Measurements from ENCODE around the gene SLC41A3.
"Not testable (repeated sequence)": the region's sequence is repeated elsewhere in the genome, so short reads cannot be mapped to it uniquely, and the experiment has no call there.

Gene SLC41A3

GRCh38 chr3:125967156-125967555, 116.8 kb downstream of the SLC41A3 start:
- TF ChIP-seq, protein P1, sequence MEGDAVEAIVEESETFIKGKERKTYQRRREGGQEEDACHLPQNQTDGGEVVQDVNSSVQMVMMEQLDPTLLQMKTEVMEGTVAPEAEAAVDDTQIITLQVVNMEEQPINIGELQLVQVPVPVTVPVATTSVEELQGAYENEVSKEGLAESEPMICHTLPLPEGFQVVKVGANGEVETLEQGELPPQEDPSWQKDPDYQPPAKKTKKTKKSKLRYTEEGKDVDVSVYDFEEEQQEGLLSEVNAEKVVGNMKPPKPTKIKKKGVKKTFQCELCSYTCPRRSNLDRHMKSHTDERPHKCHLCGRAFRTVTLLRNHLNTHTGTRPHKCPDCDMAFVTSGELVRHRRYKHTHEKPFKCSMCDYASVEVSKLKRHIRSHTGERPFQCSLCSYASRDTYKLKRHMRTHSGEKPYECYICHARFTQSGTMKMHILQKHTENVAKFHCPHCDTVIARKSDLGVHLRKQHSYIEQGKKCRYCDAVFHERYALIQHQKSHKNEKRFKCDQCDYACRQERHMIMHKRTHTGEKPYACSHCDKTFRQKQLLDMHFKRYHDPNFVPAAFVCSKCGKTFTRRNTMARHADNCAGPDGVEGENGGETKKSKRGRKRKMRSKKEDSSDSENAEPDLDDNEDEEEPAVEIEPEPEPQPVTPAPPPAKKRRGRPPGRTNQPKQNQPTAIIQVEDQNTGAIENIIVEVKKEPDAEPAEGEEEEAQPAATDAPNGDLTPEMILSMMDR (IDR thresholded peaks at IDR 0.05; ENCODE audit: borderline replicate concordance, insufficient read depth, low read depth, low read length), result no peak
- H3K4me3 ChIP-seq (ENCODE audit: low read depth, low read length), result no peak overlapping the region

GRCh38 chr3:125965505-125965904, 118.4 kb downstream of the SLC41A3 start:
- no peak overlapping the region for H3K4me3 ChIP-seq (ENCODE audit: low read depth, low read length)
- TF ChIP-seq, protein P1 (IDR thresholded peaks at IDR 0.05; ENCODE audit: borderline replicate concordance, insufficient read depth, low read depth, low read length), result no peak

GRCh38 chr3:125963834-125964233, 120.1 kb downstream of the SLC41A3 start:
- not testable (repeated sequence) for H3K4me3 ChIP-seq (ENCODE audit: low read depth, low read length)

DNA sequence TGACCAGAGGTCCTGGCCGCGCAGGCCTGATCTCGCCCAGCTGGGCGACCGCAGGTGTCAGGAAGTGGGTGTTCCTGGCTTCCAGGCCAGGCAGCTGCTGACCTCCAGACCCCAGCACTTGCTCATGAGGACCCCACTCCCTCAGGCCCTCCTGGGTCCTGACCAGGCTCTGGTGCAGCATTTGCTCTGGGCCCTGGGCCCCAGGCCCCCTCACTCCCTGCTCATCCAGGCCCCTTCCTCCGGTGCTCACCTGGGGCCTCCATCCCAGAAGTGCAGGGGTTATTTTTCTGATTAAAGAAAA, 122.7 kb downstream of the SLC41A3 start:
- TF ChIP-seq, protein P1 (IDR thresholded peaks at IDR 0.05; ENCODE audit: borderline replicate concordance, insufficient read depth, low read depth, low read length), result no peak

GRCh38 chr3:125960456-125961288, 123.3 kb downstream of the SLC41A3 start:
- no peak overlapping the region for H3K4me3 ChIP-seq (ENCODE audit: low read depth, low read length)
- TF ChIP-seq, protein P1 (IDR thresholded peaks at IDR 0.05; ENCODE audit: borderline replicate concordance, insufficient read depth, low read depth, low read length), result no peak

More for the DNA sequence above, 122.7 kb downstream of the SLC41A3 start:
- no peak overlapping the region for H3K4me3 ChIP-seq (ENCODE audit: low read depth, low read length)

DNA sequence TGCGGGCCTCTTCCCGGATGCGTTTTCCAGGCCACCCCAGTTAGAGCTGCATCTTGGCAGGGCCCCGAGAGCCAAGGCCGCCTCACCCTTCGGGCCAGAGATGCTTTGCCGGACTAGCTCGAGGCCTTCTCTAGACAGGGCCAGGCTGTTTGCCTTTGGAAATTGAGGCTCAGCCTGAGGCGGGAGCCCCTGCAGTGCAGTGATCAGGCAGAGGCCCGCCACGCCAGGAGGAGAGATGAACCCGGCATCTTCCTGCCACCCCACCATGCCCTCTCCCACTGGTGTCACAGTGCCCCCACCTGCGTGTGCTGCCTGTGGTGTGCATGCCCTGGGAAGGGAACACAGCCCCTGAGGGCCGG, 123.9 kb downstream of the SLC41A3 start:
- TF ChIP-seq, protein P1 (IDR thresholded peaks at IDR 0.05; ENCODE audit: borderline replicate concordance, insufficient read depth, low read depth, low read length), result no peak
- no peak overlapping the region for H3K4me3 ChIP-seq (ENCODE audit: low read depth, low read length)

GRCh38 chr3:125959317-125960065, 124.4 kb downstream of the SLC41A3 start:
- no peak overlapping the region for H3K4me3 ChIP-seq (ENCODE audit: low read depth, low read length)
- TF ChIP-seq, protein P1 (IDR thresholded peaks at IDR 0.05; ENCODE audit: borderline replicate concordance, insufficient read depth, low read depth, low read length), result no peak

All from GM12875 (cell line).